Right lobe of liver (tissue), 4 donors: Measurements from ENCODE around the gene OSBPL2.

Experiments used
- CTCF ChIP-seq, 4 donors: fragments of 200-600 bp in 3 of 4; fragments of 450-650 bp in 1 of 4; IDR thresholded peaks; one replicate each; pipeline versions ENCODE4 v1.5.1 to v1.8.0; 2016 to 2022; ENCODE audit warnings: antibody characterized with exemption in 4 of 4, mild to moderate bottlenecking in 2 of 4
- POLR2A ChIP-seq: fragments of 450-650 bp; IDR thresholded peaks from one replicate; pipeline ENCODE4 v1.6.1; 2017; ENCODE audit warnings: antibody characterized with exemption, mild to moderate bottlenecking
- donor health status: DM: no; HTN: no; CAD: no.
- donor health status: DM: no; HTN: no; CAD: no.
- donor health status: DM: no; HTN: yes; CAD: no.

- TF ChIP-seq CTCF (IDR thresholded peaks at IDR 0.05) (no peak), POLR2A (no peak)
Observed at GRCh38 chr20:62300319-62300718, 62.0 kb downstream of the OSBPL2 start.
